GM18505 (cell line): ENCODE measurements around the gene SPRR5.

Experiments
- ATAC-seq: cut with Tn5 transposase; IDR thresholded peaks from one replicate; pipeline ENCODE4 v1.9.1; 2021; ENCODE audit not compliant: unreplicated experiment
- POLR2A ChIP-seq: IDR thresholded peaks from 4 replicates; pipeline ENCODE4 v1.6.1; 2011; ENCODE audit warnings: borderline replicate concordance; ENCODE audit not compliant: insufficient read depth, insufficient read length; ENCODE audit errors: extremely low read depth

The SPRR5 gene, protein sequence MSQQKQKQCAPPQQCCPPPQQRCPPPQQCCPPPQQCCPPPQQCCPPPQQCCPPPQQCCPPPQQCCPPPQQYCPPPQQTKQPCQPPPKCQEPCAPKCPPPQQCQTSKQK

DNA sequence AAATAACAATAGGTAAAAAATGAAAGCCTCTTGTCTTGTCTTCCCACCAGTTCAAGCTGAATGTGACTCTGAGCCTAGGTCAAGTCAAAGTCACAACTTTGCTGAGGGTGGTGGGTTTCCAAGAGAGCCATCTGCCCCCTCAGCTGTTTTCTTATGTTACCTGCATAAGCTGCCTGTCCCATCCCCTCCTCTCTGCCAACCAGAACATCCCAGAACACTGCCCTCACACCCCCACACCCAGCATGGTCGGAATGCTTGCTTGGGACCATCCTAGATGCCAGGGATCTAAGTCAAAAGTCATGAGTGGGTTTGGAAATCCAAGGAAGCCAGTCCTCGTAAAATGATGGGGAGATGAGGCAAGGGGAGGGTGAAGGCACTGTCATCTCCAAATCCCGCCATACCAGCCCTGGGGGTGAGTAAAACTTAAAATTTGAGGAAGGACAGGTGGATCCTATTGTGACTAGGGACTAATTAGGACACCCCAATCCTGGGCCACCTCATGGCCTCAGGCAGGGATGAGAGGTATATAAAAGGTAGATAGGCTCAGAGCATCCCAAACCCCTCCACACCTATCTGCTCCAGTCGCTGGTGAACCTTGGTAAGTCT, at the start of gene SPRR5:
TSS of gene SPRR5 (plus strand) at position 556 of the 606 bp plus-strand sequence. CDS start 1,349 bp downstream, outside the sequence.
- no peak for ATAC-seq
- no peak for TF ChIP-seq POLR2A

DNA sequence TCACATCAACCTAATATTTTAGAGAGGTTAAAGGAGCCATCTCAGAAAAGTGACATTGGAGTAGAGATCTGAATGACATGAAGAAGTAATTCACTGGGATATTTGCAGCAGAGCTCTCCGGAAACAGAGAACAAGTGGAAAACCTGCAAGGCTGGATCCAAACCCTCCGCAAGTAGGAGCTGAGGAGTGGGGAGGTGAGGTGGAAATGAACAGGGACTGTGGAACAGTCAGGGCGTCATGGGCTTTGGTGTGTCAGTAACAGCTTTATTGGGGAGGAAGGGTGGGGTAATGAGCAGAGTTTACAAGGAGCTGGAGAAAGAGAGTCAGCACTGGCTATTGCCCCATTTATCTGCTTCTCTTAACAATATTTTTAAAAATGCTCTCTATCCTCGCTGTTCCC, 48.0 kb upstream of the SPRR5 start:
- TF ChIP-seq POLR2A, result no peak
- no peak for ATAC-seq

DNA sequence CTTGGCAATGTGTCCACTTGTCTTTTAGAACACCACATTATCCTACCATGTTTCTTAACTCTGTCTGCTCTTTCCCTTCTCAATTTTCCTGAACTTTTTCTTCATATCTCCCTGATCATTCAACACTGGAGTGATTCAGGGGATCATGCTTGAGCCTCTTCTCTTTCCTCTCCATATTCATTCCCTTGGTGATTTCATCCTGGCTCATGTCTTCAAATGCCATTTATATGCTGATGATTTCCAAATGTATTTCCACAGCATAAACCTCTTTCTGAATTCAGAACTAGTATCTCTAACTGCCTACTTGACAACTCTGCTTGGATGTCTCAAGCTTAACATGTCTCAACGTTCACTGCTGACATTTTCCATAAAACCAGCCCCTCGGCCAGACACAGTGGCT, 47.1 kb upstream of the SPRR5 start:
- TF ChIP-seq POLR2A, result no peak
- no peak for ATAC-seq

DNA sequence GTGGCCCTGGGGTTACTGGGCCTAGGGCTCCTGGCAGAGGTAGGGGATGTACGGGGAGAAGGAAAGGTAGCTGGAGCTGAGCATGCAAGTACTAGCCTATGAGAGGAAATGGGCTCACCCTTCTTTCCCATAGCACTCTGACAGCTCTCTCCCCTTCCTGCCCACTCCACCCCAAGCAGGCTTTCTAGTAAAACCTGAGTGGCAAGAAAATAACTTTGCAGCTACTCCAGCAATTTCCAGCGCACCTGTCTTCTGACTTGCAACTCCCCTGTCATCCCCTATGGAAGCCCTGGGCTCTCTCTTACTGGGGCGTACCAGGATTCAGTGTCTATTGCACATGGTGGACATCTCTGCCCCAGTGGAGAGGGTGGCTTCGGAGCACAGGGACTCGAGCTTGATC, 45.4 kb upstream of the SPRR5 start:
- no peak for ATAC-seq
- TF ChIP-seq POLR2A, result no peak

DNA sequence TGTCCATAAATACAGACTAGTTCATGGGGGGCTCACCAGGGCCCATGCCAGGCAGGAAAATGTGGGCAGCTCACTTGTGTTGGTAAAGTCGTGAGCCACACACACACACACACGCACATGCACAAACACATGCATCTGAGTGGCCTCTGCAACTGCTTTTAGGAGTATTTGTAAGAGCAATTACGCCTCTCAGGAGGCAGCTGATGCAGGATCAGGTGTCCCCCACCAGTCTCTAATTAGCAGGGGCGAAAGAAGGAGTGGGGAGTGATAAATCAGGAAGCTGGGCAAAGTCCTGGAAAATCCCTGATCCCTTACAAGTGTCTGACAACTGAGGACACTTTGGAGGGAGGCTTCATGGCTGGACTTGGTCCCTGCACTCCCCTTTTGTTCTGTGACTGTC, 44.4 kb upstream of the SPRR5 start:
- ATAC-seq, result no peak
- no peak for TF ChIP-seq POLR2A

DNA sequence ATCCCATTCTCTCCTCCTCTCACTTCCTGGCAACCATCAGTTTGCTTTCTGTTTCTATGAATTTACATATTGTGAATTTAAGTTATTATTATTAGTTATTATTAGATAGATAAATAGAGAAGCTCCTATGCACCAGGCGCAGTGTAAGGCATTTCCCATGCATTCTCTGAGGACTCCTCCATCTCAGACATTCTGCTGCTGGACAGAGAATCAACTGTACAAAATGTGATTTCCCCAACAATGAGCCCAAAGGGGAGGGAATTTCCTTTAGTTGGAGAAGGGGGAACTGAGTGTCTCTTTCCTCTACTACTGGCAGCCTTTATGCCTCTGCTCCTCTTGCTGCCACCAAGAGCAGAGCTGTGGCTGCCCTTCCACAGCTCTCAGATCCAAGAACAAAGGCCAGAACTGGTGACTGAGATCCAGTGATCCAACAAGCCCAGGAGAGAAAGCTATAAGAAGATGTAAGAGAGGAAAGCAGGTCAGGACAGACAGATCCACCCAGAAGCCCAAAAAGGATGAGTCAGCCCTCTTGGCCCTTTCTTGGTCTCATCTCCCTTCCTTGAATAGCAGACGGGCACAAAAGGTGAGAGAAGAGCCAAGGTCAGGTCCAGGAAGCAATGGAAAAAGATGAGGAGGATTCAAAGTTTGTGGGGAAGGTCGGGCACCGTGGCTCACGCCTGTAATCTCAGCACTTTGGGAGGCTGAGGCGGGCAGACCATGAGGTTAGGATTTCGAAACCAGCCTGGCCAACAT, 42.1 kb upstream of the SPRR5 start:
- no peak for TF ChIP-seq POLR2A
- no peak for ATAC-seq

DNA sequence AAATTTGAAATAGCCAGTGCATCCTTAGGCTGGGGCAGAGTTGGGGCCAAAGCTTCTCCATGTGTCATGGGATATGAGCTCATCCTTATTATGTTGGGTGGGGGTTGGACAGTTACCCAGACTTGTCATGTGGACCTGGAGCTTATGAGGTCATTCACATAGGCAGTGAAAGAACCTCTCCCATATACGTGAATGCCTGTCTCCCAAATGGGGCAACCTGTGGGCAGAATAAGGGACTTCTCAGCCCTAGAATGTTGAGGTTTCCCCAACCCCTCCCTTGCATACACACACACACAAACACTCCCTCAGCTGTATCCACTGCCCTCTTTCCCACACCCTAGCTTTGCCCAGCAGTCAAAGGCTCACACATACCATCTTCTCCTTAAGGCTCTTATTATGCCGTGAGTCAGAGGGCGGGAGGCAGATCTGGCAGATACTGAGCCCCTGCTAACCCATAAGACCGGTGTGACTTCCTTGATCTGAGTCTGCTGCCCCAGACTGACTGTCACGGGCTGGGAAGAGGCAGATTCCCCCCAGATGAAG, 40.9 kb upstream of the SPRR5 start:
- no peak for TF ChIP-seq POLR2A
- ATAC-seq, result no peak

DNA sequence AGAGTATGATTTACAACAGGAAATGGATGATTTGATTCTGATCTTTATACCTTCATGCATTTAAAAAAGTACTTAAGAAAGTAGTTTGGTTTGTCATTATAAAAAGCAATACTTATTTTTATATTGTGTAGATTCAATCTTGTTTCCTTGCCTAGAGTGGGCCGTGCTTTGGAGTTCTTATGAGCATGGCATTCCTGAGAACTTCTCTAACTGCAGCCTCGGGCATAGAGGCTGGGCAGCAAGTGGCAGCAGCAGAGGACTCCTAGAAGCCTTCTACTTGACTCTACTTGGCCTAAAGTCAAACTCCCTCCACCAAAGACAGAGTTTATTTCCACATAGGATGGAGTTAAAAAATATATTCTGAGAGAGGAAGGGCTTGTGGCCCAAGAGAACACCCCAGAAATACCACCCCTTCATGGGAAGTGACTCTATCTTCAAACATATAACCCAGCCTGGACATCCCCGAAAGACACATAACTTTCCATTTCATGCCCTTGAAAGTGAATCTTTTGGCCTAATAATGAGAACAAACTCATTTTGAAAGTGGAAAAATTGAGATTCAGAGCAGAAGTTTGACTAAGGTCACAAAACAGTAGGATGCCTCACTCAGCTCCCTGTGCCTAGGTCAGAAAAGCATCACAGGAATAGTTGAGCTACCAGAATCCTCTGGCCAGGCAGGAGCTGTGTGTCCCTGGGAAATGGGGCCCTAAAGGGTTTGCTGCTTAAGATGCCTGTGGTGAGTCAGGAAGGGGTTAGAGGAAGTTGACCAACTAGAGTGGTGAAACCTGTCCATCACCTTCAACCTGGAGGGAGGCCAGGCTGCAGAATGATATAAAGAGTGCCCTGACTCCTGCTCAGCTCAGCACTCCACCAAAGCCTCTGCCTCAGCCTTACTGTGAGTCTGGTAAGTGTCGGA, 39.1 kb upstream of the SPRR5 start, which contains the start of gene IVL:
TSS of gene IVL (plus strand) at position 861 of the 916 bp plus-strand sequence. CDS start 1,252 bp downstream, outside the sequence.
- ATAC-seq, result no peak
- no peak for TF ChIP-seq POLR2A

DNA sequence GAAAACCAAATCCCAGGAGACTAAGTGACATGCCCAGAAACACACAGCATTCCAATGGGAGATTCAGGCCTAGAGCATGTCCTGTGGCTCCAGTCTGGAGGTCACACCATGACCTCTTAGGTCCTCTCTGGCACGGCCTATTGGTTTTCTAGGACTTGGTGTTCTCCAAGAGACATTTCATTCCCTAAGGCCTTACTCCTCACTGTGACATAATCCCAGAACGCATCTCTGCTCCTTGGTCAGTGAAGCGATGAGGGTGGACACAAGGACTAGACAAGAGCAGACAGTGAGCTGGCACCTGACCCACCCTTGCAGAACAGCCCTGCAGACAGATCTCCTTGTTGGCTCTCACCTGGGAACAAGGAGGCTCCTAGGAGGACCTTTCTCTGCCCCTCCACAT, 37.8 kb upstream of the SPRR5 start:
- ATAC-seq, result no peak
- no peak for TF ChIP-seq POLR2A

DNA sequence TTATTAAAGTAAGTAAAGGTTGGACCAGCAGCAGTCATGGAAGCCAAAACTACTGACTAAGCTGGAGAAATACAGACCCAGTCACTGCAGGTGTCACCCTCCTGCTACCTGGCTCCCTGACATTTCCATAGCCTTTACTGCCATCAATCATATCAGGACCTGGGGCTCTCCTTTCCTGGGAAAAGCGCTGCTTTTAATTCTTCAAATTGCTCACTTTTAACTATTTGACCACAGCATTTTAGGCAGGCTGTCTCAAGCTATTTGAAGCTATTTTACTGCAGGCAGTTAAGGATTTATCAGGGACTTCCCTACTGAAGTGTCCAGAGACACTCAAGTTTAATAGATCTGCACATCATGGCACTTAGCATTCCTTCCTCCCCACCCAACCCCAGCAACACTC, 34.5 kb upstream of the SPRR5 start:
- no peak for ATAC-seq
- no peak for TF ChIP-seq POLR2A

DNA sequence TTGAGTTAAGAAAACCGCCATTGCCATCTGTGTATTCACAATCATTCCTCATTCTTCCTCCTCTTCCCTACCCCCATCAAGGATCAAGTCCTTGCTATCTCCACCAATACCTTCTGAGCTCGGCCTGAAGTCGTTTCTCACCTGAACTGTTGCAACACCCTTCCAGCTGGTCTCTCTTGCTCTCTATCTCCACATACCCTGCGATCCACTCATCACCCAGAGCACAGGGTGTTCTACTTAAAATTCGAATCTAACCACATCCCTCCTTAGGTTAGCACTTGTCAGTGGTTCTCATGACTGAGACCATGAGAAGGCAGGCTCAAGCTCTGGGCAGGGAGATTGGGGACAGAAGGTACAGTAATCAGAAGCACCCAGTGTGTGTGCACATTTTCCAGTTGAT, 34.1 kb upstream of the SPRR5 start:
- TF ChIP-seq POLR2A, result no peak
- no peak for ATAC-seq

DNA sequence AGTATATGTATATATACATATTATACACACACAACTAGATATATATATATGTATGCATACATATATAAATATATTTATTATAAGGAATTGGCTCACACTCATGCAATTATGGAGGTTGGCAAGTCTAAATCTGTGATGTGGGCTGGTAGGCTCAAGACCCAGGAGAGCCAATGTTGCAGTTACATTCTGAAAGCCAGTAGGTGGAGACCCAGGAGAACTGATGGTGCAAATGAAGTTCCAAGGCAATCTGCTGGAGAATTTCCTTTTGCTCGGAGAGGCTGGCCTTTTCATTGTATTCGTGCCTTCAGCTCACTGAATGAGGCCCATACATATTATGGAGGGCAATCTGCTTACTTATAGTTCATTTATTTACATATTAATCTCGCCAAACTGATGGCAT, 29.2 kb upstream of the SPRR5 start:
- no peak for TF ChIP-seq POLR2A
- ATAC-seq, result no peak

DNA sequence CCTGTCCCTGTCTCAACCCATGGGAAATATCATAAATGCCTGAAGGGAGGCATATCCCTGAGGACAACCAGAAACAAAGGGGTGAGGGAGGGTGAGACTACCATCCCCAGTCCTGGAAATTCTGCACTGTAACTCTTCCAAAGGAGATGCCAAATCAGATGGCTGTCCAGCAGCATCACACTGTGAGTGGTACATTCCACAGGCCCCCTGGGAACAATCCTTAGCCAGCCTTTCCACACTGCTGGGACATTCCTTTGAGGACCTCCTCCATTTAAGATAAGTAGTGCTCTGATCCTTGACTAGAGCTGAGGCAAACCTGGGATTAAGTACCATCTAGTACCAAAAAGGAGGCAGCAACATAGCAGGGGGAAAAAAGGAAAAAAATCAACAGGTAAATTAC, 27.9 kb upstream of the SPRR5 start:
- ATAC-seq, result no peak
- TF ChIP-seq POLR2A, result no peak
